ENCODE measurements around the gene MRPS24.
A peak's percentile ranks its signal among the peaks of the same experiment; 100 is the strongest.

MRPS24 gene

GRCh38 chr7:43876241-43876640 is 6.9 kb upstream of the MRPS24 start:
- H3K36me3 ChIP-seq = peaks cover 47% of the 10 kb centered on the region
- H3K4me3 ChIP-seq (ENCODE audit: low read depth, low read length) = no peak overlapping the region
- H3K27ac ChIP-seq = no peak overlapping the region
- TF ChIP-seq, protein P1, sequence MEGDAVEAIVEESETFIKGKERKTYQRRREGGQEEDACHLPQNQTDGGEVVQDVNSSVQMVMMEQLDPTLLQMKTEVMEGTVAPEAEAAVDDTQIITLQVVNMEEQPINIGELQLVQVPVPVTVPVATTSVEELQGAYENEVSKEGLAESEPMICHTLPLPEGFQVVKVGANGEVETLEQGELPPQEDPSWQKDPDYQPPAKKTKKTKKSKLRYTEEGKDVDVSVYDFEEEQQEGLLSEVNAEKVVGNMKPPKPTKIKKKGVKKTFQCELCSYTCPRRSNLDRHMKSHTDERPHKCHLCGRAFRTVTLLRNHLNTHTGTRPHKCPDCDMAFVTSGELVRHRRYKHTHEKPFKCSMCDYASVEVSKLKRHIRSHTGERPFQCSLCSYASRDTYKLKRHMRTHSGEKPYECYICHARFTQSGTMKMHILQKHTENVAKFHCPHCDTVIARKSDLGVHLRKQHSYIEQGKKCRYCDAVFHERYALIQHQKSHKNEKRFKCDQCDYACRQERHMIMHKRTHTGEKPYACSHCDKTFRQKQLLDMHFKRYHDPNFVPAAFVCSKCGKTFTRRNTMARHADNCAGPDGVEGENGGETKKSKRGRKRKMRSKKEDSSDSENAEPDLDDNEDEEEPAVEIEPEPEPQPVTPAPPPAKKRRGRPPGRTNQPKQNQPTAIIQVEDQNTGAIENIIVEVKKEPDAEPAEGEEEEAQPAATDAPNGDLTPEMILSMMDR (IDR thresholded peaks at IDR 0.05; ENCODE audit: low read depth, low read length) = no peak
- H3K9me3 ChIP-seq (ENCODE audit: severe bottlenecking) = no peaks in the 10 kb centered on the region
- no peaks in the 10 kb centered on the region for H3K27me3 ChIP-seq (ENCODE audit: insufficient read depth, low read depth, severe bottlenecking)
- DNase-seq = no peak

DNA sequence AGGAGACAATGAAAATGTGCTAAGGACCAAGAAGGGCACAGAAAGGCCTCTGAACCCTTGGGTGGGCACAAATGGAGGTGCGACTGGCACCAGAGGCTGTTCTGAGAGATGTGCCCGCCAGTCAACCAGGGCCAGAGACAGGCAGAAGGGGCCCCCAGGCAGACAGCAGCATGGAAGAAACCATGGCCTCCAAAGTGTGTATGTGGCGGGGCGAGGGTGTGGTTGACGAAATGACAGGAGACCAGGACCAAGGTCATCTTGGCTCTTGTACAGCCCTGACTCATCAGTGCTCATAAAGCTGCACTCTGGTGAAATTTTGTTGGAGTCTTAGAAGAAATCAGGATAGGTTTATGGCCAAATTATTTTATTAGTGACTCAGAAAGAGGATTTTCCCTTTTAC is 4.0 kb upstream of the MRPS24 start:
- TF ChIP-seq, protein P1 (IDR thresholded peaks at IDR 0.05; ENCODE audit: low read depth, low read length) = no peak
- H3K36me3 ChIP-seq = peaks cover 26% of the 10 kb centered on the region
- no peak for DNase-seq
- no peak overlapping the region for H3K27ac ChIP-seq
- H3K9me3 ChIP-seq (ENCODE audit: severe bottlenecking) = no peaks in the 10 kb centered on the region
- no peaks in the 10 kb centered on the region for H3K27me3 ChIP-seq (ENCODE audit: insufficient read depth, low read depth, severe bottlenecking)
- H3K4me3 ChIP-seq (ENCODE audit: low read depth, low read length) = no peak overlapping the region

DNA sequence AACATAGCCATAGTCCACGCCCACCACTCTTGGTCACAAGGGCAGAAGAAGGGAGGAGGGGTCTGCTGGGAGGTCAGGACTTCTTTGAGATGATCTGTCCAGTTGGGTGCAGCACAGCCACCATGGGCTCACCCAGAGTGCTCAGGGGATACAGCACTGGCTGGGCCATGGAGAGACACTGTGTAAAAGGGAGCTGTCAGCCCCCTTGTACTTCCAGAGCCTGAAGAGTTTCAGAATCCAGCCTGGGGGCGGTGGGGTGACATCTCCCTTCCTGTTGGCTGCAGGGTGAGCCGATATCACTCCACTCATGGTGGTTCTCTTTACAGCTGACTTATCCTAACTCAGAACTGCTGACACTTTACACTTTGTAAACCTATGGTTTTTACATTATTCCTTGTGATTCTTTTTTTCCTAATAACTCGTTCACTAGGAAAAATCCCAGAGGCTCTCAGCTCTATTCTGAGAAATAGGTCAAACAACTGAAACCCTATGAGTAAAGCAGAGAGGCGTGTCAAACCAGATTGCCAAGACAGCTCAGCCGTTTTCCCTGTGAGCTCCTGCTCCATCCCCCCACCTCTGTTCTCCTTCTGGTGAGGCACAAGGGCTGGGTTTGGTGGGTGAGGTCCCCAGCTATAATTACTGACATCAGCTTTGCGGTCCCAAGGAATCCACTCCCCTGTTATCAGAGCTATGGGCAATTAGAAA is 3.2 kb upstream of the MRPS24 start:
- no peak for DNase-seq
- H3K27ac ChIP-seq = no peak overlapping the region

GRCh38 chr7:43871064-43871463 is 1.7 kb upstream of the MRPS24 start:
- peaks cover 20% of the 10 kb centered on the region for H3K36me3 ChIP-seq
- H3K27me3 ChIP-seq (ENCODE audit: insufficient read depth, low read depth, severe bottlenecking) = no peaks in the 10 kb centered on the region
- TF ChIP-seq, protein P1 (IDR thresholded peaks at IDR 0.05; ENCODE audit: low read depth, low read length) = no peak
- no peak overlapping the region for H3K4me3 ChIP-seq (ENCODE audit: low read depth, low read length)
- H3K9me3 ChIP-seq (ENCODE audit: severe bottlenecking) = no peaks in the 10 kb centered on the region
- no peak overlapping the region for H3K27ac ChIP-seq
- DNase-seq = no peak

More for the DNA sequence above, 3.2 kb upstream of the MRPS24 start:
- peaks cover 24% of the 10 kb centered on the region for H3K36me3 ChIP-seq
- TF ChIP-seq, protein P1 (IDR thresholded peaks at IDR 0.05; ENCODE audit: low read depth, low read length) = no peak
- H3K9me3 ChIP-seq (ENCODE audit: severe bottlenecking) = no peaks in the 10 kb centered on the region
- H3K27me3 ChIP-seq (ENCODE audit: insufficient read depth, low read depth, severe bottlenecking) = no peaks in the 10 kb centered on the region
- H3K4me3 ChIP-seq (ENCODE audit: low read depth, low read length) = no peak overlapping the region

- no peaks in the 10 kb centered on the region for H3K9me3 ChIP-seq (ENCODE audit: severe bottlenecking)
- TF ChIP-seq, protein P1 (IDR thresholded peaks at IDR 0.05; ENCODE audit: low read depth, low read length) = no peak
- H3K27me3 ChIP-seq (ENCODE audit: insufficient read depth, low read depth, severe bottlenecking) = no peaks in the 10 kb centered on the region
- H3K4me3 ChIP-seq (ENCODE audit: low read depth, low read length) = no peak overlapping the region
- no peak overlapping the region for H3K27ac ChIP-seq
- no peak for DNase-seq
- peaks cover 25% of the 10 kb centered on the region for H3K36me3 ChIP-seq
These were observed 999 bp upstream of the MRPS24 start for GRCh38 chr7:43870316-43870715.

DNA sequence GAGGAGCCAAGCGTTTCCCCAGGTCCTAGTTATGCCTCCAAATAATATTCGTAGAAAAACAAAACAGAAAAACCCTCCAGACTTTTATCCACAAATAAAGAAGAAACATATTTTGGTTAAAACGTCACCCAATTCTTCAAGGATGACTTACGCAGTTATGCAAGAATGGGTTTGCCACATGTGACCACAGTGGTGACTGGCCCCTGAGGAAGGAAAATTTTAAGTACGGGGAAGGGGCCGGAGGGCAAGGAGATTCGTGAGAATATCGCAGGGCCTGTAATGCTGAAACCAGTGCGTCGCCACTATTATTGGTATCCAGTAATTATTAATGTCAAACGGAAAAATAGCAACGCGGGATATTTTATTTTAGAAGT is 537 bp upstream of the MRPS24 start:
- TF ChIP-seq, protein P1 (IDR thresholded peaks at IDR 0.05; ENCODE audit: low read depth, low read length) = no peak
- H3K9me3 ChIP-seq (ENCODE audit: severe bottlenecking) = no peaks in the 10 kb centered on the region
- H3K27me3 ChIP-seq (ENCODE audit: insufficient read depth, low read depth, severe bottlenecking) = no peaks in the 10 kb centered on the region
- peak overlapping the region; percentile 55 for H3K27ac ChIP-seq
- peak overlapping the region; percentile 80 for H3K4me3 ChIP-seq (ENCODE audit: low read depth, low read length)
- no peak for DNase-seq
- peaks cover 26% of the 10 kb centered on the region for H3K36me3 ChIP-seq
